Fibroblast of lung (primary cell): ENCODE measurements around the gene MYORG. TPM values are rescaled to one million over a fixed set of nuclear protein-coding genes. Genes with fewer than 3 reads are reported as not detected.

ENCODE experiments used
- DNase-seq, 2 donors: peaks; one replicate each; pipeline versions ENCODE4 v3.0.0 to v3.0.0-alpha.2; 2010; ENCODE audit warnings: low read depth in 2 of 2
- H2AFZ ChIP-seq: 2 replicates; pipeline ENCODE4 v1.5.1; 2012; ENCODE audit warnings: low read length, control low read depth, inconsistent platforms
- H3K27ac ChIP-seq: 2 replicates; pipeline ENCODE4 v1.5.1; 2011; ENCODE audit warnings: low read length, control low read depth; ENCODE audit not compliant: insufficient read depth
- H3K27me3 ChIP-seq: 2 replicates; pipeline ENCODE4 v1.5.1; 2011; ENCODE audit warnings: mild to moderate bottlenecking, low read length; ENCODE audit not compliant: control insufficient read depth, insufficient read depth
- H3K36me3 ChIP-seq: 2 replicates; pipeline ENCODE4 v1.5.1; 2011; ENCODE audit warnings: low read length; ENCODE audit not compliant: control insufficient read depth, insufficient read depth
- H3K4me1 ChIP-seq: 2 replicates; pipeline ENCODE4 v1.5.1; 2011; ENCODE audit warnings: low read length; ENCODE audit not compliant: control insufficient read depth, insufficient read depth; ENCODE audit errors: extremely low read depth
- H3K4me2 ChIP-seq: 2 replicates; pipeline ENCODE4 v1.5.1; 2011; ENCODE audit warnings: low read length, control low read depth; ENCODE audit not compliant: insufficient read depth; ENCODE audit errors: extremely low read depth
- H3K4me3 ChIP-seq, 4 experiments: fragments of 200-600 bp in 1 of 4; sonication (generic) in 1 of 4; replicated peaks in 1 of 4; 2 replicates each; pipeline ENCODE4 v1.5.1; 2011 to 2016; ENCODE audit warnings: low read length in 4 of 4, low read depth in 3 of 4, mild to moderate bottlenecking in 3 of 4, control low read depth in 2 of 4, inconsistent platforms in 1 of 4, mixed read lengths in 1 of 4; ENCODE audit not compliant: insufficient read depth in 1 of 4; ENCODE audit errors: control extremely low read depth in 1 of 4
- H3K79me2 ChIP-seq: 2 replicates; pipeline ENCODE4 v1.5.1; 2012; ENCODE audit warnings: mild to moderate bottlenecking, low read length, inconsistent platforms; ENCODE audit not compliant: control insufficient read depth, insufficient read depth
- H3K9ac ChIP-seq: 2 replicates; pipeline ENCODE4 v1.5.1; 2011; ENCODE audit warnings: mild to moderate bottlenecking, low read length, control low read depth; ENCODE audit not compliant: insufficient read depth
- H3K9me3 ChIP-seq: 2 replicates; pipeline ENCODE4 v1.5.1; 2012; ENCODE audit warnings: low read depth, low read length; ENCODE audit not compliant: control insufficient read depth, insufficient read depth
- H4K20me1 ChIP-seq: 2 replicates; pipeline ENCODE4 v1.5.1; 2011; ENCODE audit warnings: low read length; ENCODE audit not compliant: control insufficient read depth, insufficient read depth; ENCODE audit errors: extremely low read depth
- CTCF ChIP-seq, 2 donors: IDR thresholded peaks in 1 of 2; conservative IDR thresholded peaks in 1 of 2; 1 replicate in 1 of 2; 2 replicates in 1 of 2; pipeline ENCODE4 v1.5.1; 2011 to 2012; ENCODE audit warnings: low read length in 2 of 2, control low read depth in 1 of 2, inconsistent platforms in 1 of 2, low read depth in 1 of 2, mild to moderate bottlenecking in 1 of 2
- EZH2 ChIP-seq: IDR thresholded peaks from 2 replicates; pipeline ENCODE4 v1.5.1; 2012; ENCODE audit warnings: low read length, control low read depth, mild to moderate bottlenecking; ENCODE audit errors: missing control alignments
- polyA plus RNA-seq, 2 donors: library from polyadenylated mRNA; depleted of rRNA in 1 of 2; stranded (reverse) in 1 of 2; unstranded in 1 of 2; fragments of >200 nt; gene quantifications; 2 replicates each; pipeline ENCODE4 v1.2.1, GENCODE V29; 2011 to 2012; ENCODE audit warnings: missing spikeins in 1 of 2
- total RNA-seq: library from RNA; depleted of rRNA; stranded (reverse); fragments of >200 nt; gene quantifications from 2 replicates; pipeline ENCODE4 v1.2.1, GENCODE V29; 2014

The MYORG gene
- total and polyA plus RNA-seq, 2 donors (not counting 1 experiment from before 2014, with no cell fraction given) = 0.34 to 0.83 TPM

GRCh38 chr9:34378376-34379060 is 1.8 kb upstream of the MYORG start:
- H3K79me2 ChIP-seq = no peaks in the 10 kb centered on the region
- H2AFZ ChIP-seq = no peak overlapping the region
- H3K4me3 ChIP-seq = no peak overlapping the region
- TF ChIP-seq CTCF (conservative IDR thresholded peaks at IDR 0.05 in 1 of 2, IDR thresholded peaks at IDR 0.05 in 1 of 2; ENCODE audit: low read depth in 1 of 2, low read length in 2 of 2) = no peak
- TF ChIP-seq EZH2 = no peak
- H3K27me3 ChIP-seq = peaks cover 10% of the 10 kb centered on the region
- no peak for DNase-seq
- H3K4me2 ChIP-seq = no peak overlapping the region
- H3K4me1 ChIP-seq = peaks cover 3% of the 10 kb centered on the region
- H3K36me3 ChIP-seq = no peaks in the 10 kb centered on the region
- H3K9ac ChIP-seq = no peak overlapping the region
- no peaks in the 10 kb centered on the region for H3K9me3 ChIP-seq
- no peaks in the 10 kb centered on the region for H4K20me1 ChIP-seq
- no peak overlapping the region for H3K27ac ChIP-seq

- no peak for DNase-seq
- H3K9ac ChIP-seq = no peak overlapping the region
- H3K4me3 ChIP-seq = peak overlapping the region; percentile 52 to 92 (median 64)
- H3K27ac ChIP-seq = no peak overlapping the region
- peaks cover 13% of the 10 kb centered on the region for H3K27me3 ChIP-seq
- peak overlapping the region; percentile 89 for H2AFZ ChIP-seq
- peak overlapping the region; percentile 92 for H3K4me2 ChIP-seq
- H3K9me3 ChIP-seq = no peaks in the 10 kb centered on the region
- H3K79me2 ChIP-seq = no peaks in the 10 kb centered on the region
- no peaks in the 10 kb centered on the region for H3K36me3 ChIP-seq
- TF ChIP-seq EZH2 (no peak), CTCF (conservative IDR thresholded peaks at IDR 0.05 in 1 of 2, IDR thresholded peaks at IDR 0.05 in 1 of 2; ENCODE audit: low read depth in 1 of 2, low read length in 2 of 2) (no peak)
- H4K20me1 ChIP-seq = no peaks in the 10 kb centered on the region
- peaks cover 3% of the 10 kb centered on the region for H3K4me1 ChIP-seq
Observed at GRCh38 chr9:34377404-34377746, 677 bp upstream of the MYORG start.

- H3K27ac ChIP-seq = no peak overlapping the region
- H4K20me1 ChIP-seq = no peaks in the 10 kb centered on the region
- DNase-seq = peak in 1 of 2 donors; percentile 38
- peaks cover 3% of the 10 kb centered on the region for H3K4me1 ChIP-seq
- H3K9me3 ChIP-seq = no peaks in the 10 kb centered on the region
- H3K4me2 ChIP-seq = peak overlapping the region; percentile 30
- no peak overlapping the region for H2AFZ ChIP-seq
- no peaks in the 10 kb centered on the region for H3K79me2 ChIP-seq
- peaks cover 14% of the 10 kb centered on the region for H3K27me3 ChIP-seq
- TF ChIP-seq CTCF (conservative IDR thresholded peaks at IDR 0.05 in 1 of 2, IDR thresholded peaks at IDR 0.05 in 1 of 2; ENCODE audit: low read depth in 1 of 2, low read length in 2 of 2) (no peak), EZH2 (no peak)
- H3K9ac ChIP-seq = peak overlapping the region; percentile 34
- H3K36me3 ChIP-seq = no peaks in the 10 kb centered on the region
- peak overlapping the region; percentile 52 to 92 (median 64) for H3K4me3 ChIP-seq
Observed at GRCh38 chr9:34375901-34376595, 650 bp downstream of the MYORG start.
